GM23338 (cell line): ENCODE results near the gene TTF1. TPM values are rescaled to one million over a fixed set of nuclear protein-coding genes. Genes with fewer than 3 reads are reported as not detected.

ENCODE experiments used
- ATAC-seq: fragments of 200-7000 bp; cut with Tn5 transposase; 3 replicates; pipeline ENCODE4 v1.9.1; 2020
- DNase-seq: peaks from one replicate; pipeline ENCODE4 v3.0.0-alpha.2; 2015; ENCODE audit warnings: low spot score
- H2AFZ ChIP-seq: fragments of 200-600 bp; sonication (generic); 2 replicates; pipeline ENCODE4 v1.8.0; 2016; ENCODE audit warnings: antibody characterized with exemption, mild to moderate bottlenecking, moderate library complexity
- H3F3A ChIP-seq: fragments of 200-600 bp; sonication (generic); replicated peaks from 2 replicates; pipeline ENCODE4 v1.8.0; 2017; ENCODE audit warnings: antibody characterized with exemption, mixed run types, low read depth
- H3K27ac ChIP-seq: fragments of 200-600 bp; sonication (generic); 2 replicates; pipeline ENCODE4 v1.6.1; 2016; ENCODE audit warnings: low read depth
- H3K27me3 ChIP-seq: fragments of 200-600 bp; sonication (generic); 2 replicates; pipeline ENCODE4 v1.8.0; 2016; ENCODE audit warnings: mild to moderate bottlenecking, mixed run types, moderate library complexity; ENCODE audit not compliant: insufficient read depth
- H3K36me3 ChIP-seq: fragments of 200-600 bp; sonication (generic); 2 replicates; pipeline ENCODE4 v1.8.0; 2016; ENCODE audit warnings: mild to moderate bottlenecking; ENCODE audit not compliant: insufficient read depth
- H3K4me1 ChIP-seq: fragments of 200-600 bp; sonication (generic); 2 replicates; pipeline ENCODE4 v1.8.0; 2016; ENCODE audit warnings: mild to moderate bottlenecking, moderate library complexity; ENCODE audit not compliant: insufficient read depth
- H3K4me2 ChIP-seq: fragments of 200-600 bp; sonication (generic); 2 replicates; pipeline ENCODE4 v1.7.1; 2017; ENCODE audit warnings: mixed run types
- H3K4me3 ChIP-seq: fragments of 200-600 bp; sonication (generic); 2 replicates; pipeline ENCODE4 v1.6.1; 2016; ENCODE audit warnings: mixed run types
- H3K79me2 ChIP-seq: fragments of 200-600 bp; sonication (generic); replicated peaks from 2 replicates; pipeline ENCODE4 v1.8.0; 2017; ENCODE audit warnings: mild to moderate bottlenecking; ENCODE audit not compliant: insufficient read depth
- H3K9me2 ChIP-seq: fragments of 200-600 bp; sonication (generic); 2 replicates; pipeline ENCODE4 v1.8.0; 2017; ENCODE audit not compliant: insufficient read depth
- H4K20me1 ChIP-seq: fragments of 200-600 bp; sonication (generic); replicated peaks from 2 replicates; pipeline ENCODE4 v1.8.0; 2017; ENCODE audit warnings: mild to moderate bottlenecking; ENCODE audit not compliant: insufficient read depth
- H3K27ac Mint-ChIP-seq: 2 replicates; pipeline ENCODE4 v1.8.0; 2020; ENCODE audit warnings: inconsistent platforms, mild to moderate bottlenecking, moderate library complexity, mixed read lengths
- H3K27me3 Mint-ChIP-seq: 3 replicates; pipeline ENCODE4 v1.8.0; 2022; ENCODE audit warnings: low read depth, mild to moderate bottlenecking, moderate library complexity, mixed read lengths, inconsistent platforms; ENCODE audit not compliant: insufficient read depth, poor library complexity
- H3K36me3 Mint-ChIP-seq: 3 replicates; pipeline ENCODE4 v1.8.0; 2021; ENCODE audit warnings: low read depth, mild to moderate bottlenecking, inconsistent platforms, moderate library complexity, mixed read lengths
- H3K4me1 Mint-ChIP-seq: 3 replicates; pipeline ENCODE4 v1.8.0; 2020; ENCODE audit warnings: mild to moderate bottlenecking, inconsistent platforms, mixed read lengths
- H3K4me3 Mint-ChIP-seq: 3 replicates; pipeline ENCODE4 v1.8.0; 2021; ENCODE audit warnings: moderate library complexity, mild to moderate bottlenecking, inconsistent platforms, mixed read lengths
- H3K9me3 Mint-ChIP-seq: 3 replicates; pipeline ENCODE4 v1.8.0; 2020; ENCODE audit warnings: moderate library complexity, mild to moderate bottlenecking, inconsistent platforms, mixed read lengths
- CREB1 ChIP-seq: fragments of 250-450 bp; sonication (Bioruptor Pico); IDR thresholded peaks from 2 replicates; pipeline ENCODE4 v1.5.0; 2020; ENCODE audit warnings: low read depth, mild to moderate bottlenecking, moderate library complexity
- CTCF ChIP-seq, 2 experiments: fragments of 200-600 bp in 1 of 2; sonication (generic) in 1 of 2; conservative IDR thresholded peaks; 2 replicates each; pipeline versions ENCODE4 v1.5.1 to v1.6.1; 2016 to 2017; ENCODE audit warnings: antibody characterized with exemption in 2 of 2, low read depth in 2 of 2, mild to moderate bottlenecking in 2 of 2, moderate library complexity in 1 of 2
- EZH2 ChIP-seq: fragments of 200-600 bp; sonication (generic); IDR thresholded peaks from one replicate; pipeline ENCODE4 v1.8.0; 2017; ENCODE audit warnings: antibody characterized with exemption, mild to moderate bottlenecking, low read depth; ENCODE audit not compliant: unreplicated experiment
- EZH2phosphoT487 ChIP-seq: fragments of 200-600 bp; sonication (generic); IDR thresholded peaks from one replicate; pipeline ENCODE4 v1.8.1; 2018; ENCODE audit warnings: antibody characterized with exemption; ENCODE audit not compliant: unreplicated experiment
- JUNB ChIP-seq: IDR thresholded peaks from one replicate; pipeline ENCODE4 v1.6.1; 2016; ENCODE audit warnings: antibody characterized with exemption; ENCODE audit not compliant: unreplicated experiment
- NANOG ChIP-seq: IDR thresholded peaks from 2 replicates; pipeline ENCODE4 v1.6.1; 2016; ENCODE audit warnings: antibody characterized with exemption, borderline replicate concordance
- STAT1 ChIP-seq: IDR thresholded peaks from one replicate; pipeline ENCODE4 v1.6.1; 2016; ENCODE audit warnings: antibody characterized with exemption; ENCODE audit not compliant: unreplicated experiment
- ZNF114 ChIP-seq: fragments of 250-450 bp; sonication (Bioruptor Pico); IDR thresholded peaks from 2 replicates; pipeline ENCODE4 v1.5.0; 2020; ENCODE audit warnings: mild to moderate bottlenecking, moderate library complexity
- ZNF331 ChIP-seq: fragments of 250-450 bp; sonication (Bioruptor Pico); IDR thresholded peaks from 2 replicates; pipeline ENCODE4 v1.5.0; 2020; ENCODE audit warnings: low read depth, mild to moderate bottlenecking, moderate library complexity
- ZNF462 ChIP-seq: fragments of 250-450 bp; sonication (Bioruptor Pico); IDR thresholded peaks from 2 replicates; pipeline ENCODE4 v1.5.0; 2020; ENCODE audit warnings: mild to moderate bottlenecking, moderate library complexity
- polyA plus RNA-seq: library from polyadenylated mRNA; unstranded; fragments of >200 nt; fragmentation: Nextera tagmentation; extraction: Ambion mirVana; gene quantifications from 2 replicates; pipeline ENCODE4 v1.2.1, GENCODE V29; 2016
- total RNA-seq: library from RNA; depleted of rRNA; stranded (reverse); fragments of >200 nt; shearing (Covaris generic); gene quantifications from 2 replicates; pipeline ENCODE4 v1.2.3, GENCODE V29; 2014
- TF ChIP-seq, protein P1 (sequence below): IDR thresholded peaks from 2 replicates; pipeline ENCODE4 v1.6.1; 2016; ENCODE audit warnings: antibody characterized with exemption

Gene TTF1
- total and polyA plus RNA-seq, 2 experiments from 2014 or later, result 14.9 to 25.0 TPM

DNA sequence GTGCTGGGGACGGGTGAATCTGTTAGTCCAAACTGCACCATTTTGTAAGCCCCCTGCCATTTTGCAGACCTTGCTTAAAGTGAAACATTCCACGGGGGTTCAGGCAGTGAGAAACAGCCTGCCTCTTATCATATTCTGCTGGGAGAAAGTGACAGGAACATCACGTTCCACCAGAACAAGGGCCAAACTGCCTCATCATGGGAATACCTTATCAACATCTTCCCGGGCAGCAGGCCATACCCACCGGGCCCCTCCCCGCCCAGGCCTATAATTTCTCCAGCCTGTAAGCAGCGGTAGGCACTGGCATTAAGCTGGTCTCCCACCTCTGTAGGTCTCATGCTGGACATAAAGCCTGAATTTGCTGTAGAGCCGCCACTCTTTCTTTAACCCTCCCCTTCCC, 1.9 kb upstream of the TTF1 start:
- Histone ChIP-seq H4K20me1 (peaks cover 9% of the 10 kb centered on the region), H3K27me3 (peaks cover 30% of the 10 kb centered on the region), H2AFZ (no peak overlapping the region), H3K27ac (no peak overlapping the region), H3K79me2 (peaks cover 30% of the 10 kb centered on the region), H3K4me1 (peaks cover 25% of the 10 kb centered on the region), H3K36me3 (no peaks in the 10 kb centered on the region), H3F3A (no peaks in the 10 kb centered on the region; the same call in 1 of the 2 replicates), H3K4me2 (no peak overlapping the region), H3K4me3 (no peak overlapping the region), H3K9me2 (no peaks in the 10 kb centered on the region)
- H3K36me3 Mint-ChIP-seq, result no peaks in the 10 kb centered on the region
- no peak overlapping the region for H3K4me3 Mint-ChIP-seq
- no peaks in the 10 kb centered on the region for H3K9me3 Mint-ChIP-seq
- TF ChIP-seq EZH2phosphoT487 (no peak), CTCF (conservative IDR thresholded peaks at IDR 0.05; ENCODE audit: low read depth in 2 of 2) (no peak), EZH2 (no peak)
- ATAC-seq (no peak), DNase-seq (no peak)
- peaks cover 28% of the 10 kb centered on the region for H3K27me3 Mint-ChIP-seq
- H3K27ac Mint-ChIP-seq, result no peak overlapping the region
- H3K4me1 Mint-ChIP-seq, result peaks cover 23% of the 10 kb centered on the region

GRCh38 chr9:132407196-132407595, 556 bp upstream of the TTF1 start:
- H2AFZ ChIP-seq, result peak overlapping the region; percentile 90
- H3K27ac Mint-ChIP-seq, result no peak overlapping the region
- peaks cover 30% of the 10 kb centered on the region for H3K27me3 ChIP-seq
- H3K4me3 ChIP-seq, result peak overlapping the region; percentile 62
- no peaks in the 10 kb centered on the region for H3K9me3 Mint-ChIP-seq
- DNase-seq (no peak), ATAC-seq (no peak)
- no peaks in the 10 kb centered on the region; the same call in 1 of the 2 replicates for H3K36me3 ChIP-seq
- H4K20me1 ChIP-seq, result peaks cover 9% of the 10 kb centered on the region
- no peaks in the 10 kb centered on the region for H3K9me2 ChIP-seq
- H3K4me3 Mint-ChIP-seq, result peak overlapping the region; percentile 95
- H3K27me3 Mint-ChIP-seq, result peaks cover 28% of the 10 kb centered on the region
- peaks cover 23% of the 10 kb centered on the region for H3K4me1 Mint-ChIP-seq
- peaks cover 12% of the 10 kb centered on the region for H3K36me3 Mint-ChIP-seq
- H3K79me2 ChIP-seq, result peaks cover 43% of the 10 kb centered on the region
- peak overlapping the region; percentile 93 for H3K4me2 ChIP-seq
- H3F3A ChIP-seq, result no peaks in the 10 kb centered on the region; the same call in 1 of the 2 replicates
- peaks cover 25% of the 10 kb centered on the region for H3K4me1 ChIP-seq
- no peak overlapping the region for H3K27ac ChIP-seq
- TF ChIP-seq STAT1 (no peak), ZNF462 (CRISPR knock-in tag) (no peak), CREB1 (no peak), EZH2phosphoT487 (no peak), NANOG (no peak), ZNF114 (CRISPR knock-in tag) (no peak), ZNF331 (CRISPR knock-in tag) (no peak), CTCF (conservative IDR thresholded peaks at IDR 0.05; ENCODE audit: low read depth in 2 of 2) (no peak), JUNB (no peak)
- TF ChIP-seq, protein P1, sequence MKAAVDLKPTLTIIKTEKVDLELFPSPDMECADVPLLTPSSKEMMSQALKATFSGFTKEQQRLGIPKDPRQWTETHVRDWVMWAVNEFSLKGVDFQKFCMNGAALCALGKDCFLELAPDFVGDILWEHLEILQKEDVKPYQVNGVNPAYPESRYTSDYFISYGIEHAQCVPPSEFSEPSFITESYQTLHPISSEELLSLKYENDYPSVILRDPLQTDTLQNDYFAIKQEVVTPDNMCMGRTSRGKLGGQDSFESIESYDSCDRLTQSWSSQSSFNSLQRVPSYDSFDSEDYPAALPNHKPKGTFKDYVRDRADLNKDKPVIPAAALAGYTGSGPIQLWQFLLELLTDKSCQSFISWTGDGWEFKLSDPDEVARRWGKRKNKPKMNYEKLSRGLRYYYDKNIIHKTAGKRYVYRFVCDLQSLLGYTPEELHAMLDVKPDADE, result no peak
